ENCODE data around the gene ZNF385B. TPM values are rescaled to one million over a fixed set of nuclear protein-coding genes. Genes with fewer than 3 reads are reported as not detected.

The ZNF385B gene
- polyA plus RNA-seq, 1 donor (not counting 4 experiments of a cell fraction or from before 2014, with no cell fraction given) = 0.17 TPM

- dilution Hi-C loops (cut with MboI; ENCODE audit: extremely low pct_ligation_motif_present, low sequenced_read_pairs) = no loop called here
- no peak for DNase-seq (ENCODE audit: low read depth, low spot score)
- Histone ChIP-seq H3K4me2 (ENCODE audit: control insufficient read depth, extremely low read depth, insufficient read depth, low read depth, low read length) (no peak overlapping the region), H3K9me1 (ENCODE audit: control insufficient read depth, extremely low read depth, insufficient read depth, low read length) (no peaks in the 10 kb centered on the region), H3K9me3 (ENCODE audit: control insufficient read depth, low read depth, low read length) (no peaks in the 10 kb centered on the region), H4K20me1 (ENCODE audit: control insufficient read depth, extremely low read depth, insufficient read depth, low read length) (no peaks in the 10 kb centered on the region), H3K27ac (ENCODE audit: control insufficient read depth, insufficient read depth, low read length) (no peak overlapping the region), H3K4me1 (ENCODE audit: control insufficient read depth, extremely low read depth, insufficient read depth, low read length) (peaks cover 7% of the 10 kb centered on the region), H3K79me2 (ENCODE audit: control insufficient read depth, insufficient read depth, low read length) (no peaks in the 10 kb centered on the region), H3K9ac (ENCODE audit: control insufficient read depth, extremely low read depth, insufficient read depth, low read length) (no peak overlapping the region), H3K36me3 (ENCODE audit: control insufficient read depth in 2 of 2, extremely low read depth in 1 of 2, insufficient read depth in 2 of 2, low read length in 2 of 2) (no peaks in the 10 kb centered on the region), H3K27me3 (ENCODE audit: control insufficient read depth, extremely low read depth, insufficient read depth, low read length) (peaks cover 30% of the 10 kb centered on the region), H3K4me3 (ENCODE audit: control insufficient read depth in 2 of 3, extremely low read depth in 1 of 3, insufficient read depth in 2 of 3, low read depth in 1 of 3, low read length in 3 of 3) (no peak overlapping the region), H2AFZ (ENCODE audit: control insufficient read depth, low read length) (no peak overlapping the region)
- no peak for TF ChIP-seq EZH2 (IDR thresholded peaks at IDR 0.05; ENCODE audit: low read length)
- TF ChIP-seq, protein P1, sequence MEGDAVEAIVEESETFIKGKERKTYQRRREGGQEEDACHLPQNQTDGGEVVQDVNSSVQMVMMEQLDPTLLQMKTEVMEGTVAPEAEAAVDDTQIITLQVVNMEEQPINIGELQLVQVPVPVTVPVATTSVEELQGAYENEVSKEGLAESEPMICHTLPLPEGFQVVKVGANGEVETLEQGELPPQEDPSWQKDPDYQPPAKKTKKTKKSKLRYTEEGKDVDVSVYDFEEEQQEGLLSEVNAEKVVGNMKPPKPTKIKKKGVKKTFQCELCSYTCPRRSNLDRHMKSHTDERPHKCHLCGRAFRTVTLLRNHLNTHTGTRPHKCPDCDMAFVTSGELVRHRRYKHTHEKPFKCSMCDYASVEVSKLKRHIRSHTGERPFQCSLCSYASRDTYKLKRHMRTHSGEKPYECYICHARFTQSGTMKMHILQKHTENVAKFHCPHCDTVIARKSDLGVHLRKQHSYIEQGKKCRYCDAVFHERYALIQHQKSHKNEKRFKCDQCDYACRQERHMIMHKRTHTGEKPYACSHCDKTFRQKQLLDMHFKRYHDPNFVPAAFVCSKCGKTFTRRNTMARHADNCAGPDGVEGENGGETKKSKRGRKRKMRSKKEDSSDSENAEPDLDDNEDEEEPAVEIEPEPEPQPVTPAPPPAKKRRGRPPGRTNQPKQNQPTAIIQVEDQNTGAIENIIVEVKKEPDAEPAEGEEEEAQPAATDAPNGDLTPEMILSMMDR (optimal IDR thresholded peaks at IDR 0.05 in 1 of 3, IDR thresholded peaks at IDR 0.05 in 1 of 3, conservative IDR thresholded peaks at IDR 0.05 in 1 of 3; ENCODE audit: extremely low read depth in 1 of 3, insufficient read depth in 2 of 3, low read length in 3 of 3) = no peak
- FAIRE-seq = no peak
Observed at GRCh38 chr2:179857236-179857635, 4.2 kb downstream of the ZNF385B start.

- Histone ChIP-seq H3K9ac (ENCODE audit: control insufficient read depth, extremely low read depth, insufficient read depth, low read length) (no peak overlapping the region), H3K9me3 (ENCODE audit: control insufficient read depth, low read depth, low read length) (no peaks in the 10 kb centered on the region), H3K4me1 (ENCODE audit: control insufficient read depth, extremely low read depth, insufficient read depth, low read length) (no peaks in the 10 kb centered on the region), H3K27me3 (ENCODE audit: control insufficient read depth, extremely low read depth, insufficient read depth, low read length) (peaks cover 22% of the 10 kb centered on the region), H3K36me3 (ENCODE audit: control insufficient read depth in 2 of 2, extremely low read depth in 1 of 2, insufficient read depth in 2 of 2, low read length in 2 of 2) (no peaks in the 10 kb centered on the region), H3K9me1 (ENCODE audit: control insufficient read depth, extremely low read depth, insufficient read depth, low read length) (no peaks in the 10 kb centered on the region), H2AFZ (ENCODE audit: control insufficient read depth, low read length) (no peak overlapping the region), H3K27ac (ENCODE audit: control insufficient read depth, insufficient read depth, low read length) (no peak overlapping the region), H4K20me1 (ENCODE audit: control insufficient read depth, extremely low read depth, insufficient read depth, low read length) (no peaks in the 10 kb centered on the region), H3K79me2 (ENCODE audit: control insufficient read depth, insufficient read depth, low read length) (no peaks in the 10 kb centered on the region), H3K4me2 (ENCODE audit: control insufficient read depth, extremely low read depth, insufficient read depth, low read depth, low read length) (no peak overlapping the region), H3K4me3 (ENCODE audit: control insufficient read depth in 2 of 3, extremely low read depth in 1 of 3, insufficient read depth in 2 of 3, low read depth in 1 of 3, low read length in 3 of 3) (no peak overlapping the region)
- DNase-seq (ENCODE audit: low read depth, low spot score) (no peak), FAIRE-seq (no peak)
- dilution Hi-C loops (cut with MboI; ENCODE audit: extremely low pct_ligation_motif_present, low sequenced_read_pairs) = no loop called here
- TF ChIP-seq, protein P1 (optimal IDR thresholded peaks at IDR 0.05 in 1 of 3, IDR thresholded peaks at IDR 0.05 in 1 of 3, conservative IDR thresholded peaks at IDR 0.05 in 1 of 3; ENCODE audit: extremely low read depth in 1 of 3, insufficient read depth in 2 of 3, low read length in 3 of 3) = no peak
- no peak for TF ChIP-seq EZH2 (IDR thresholded peaks at IDR 0.05; ENCODE audit: low read length)
Observed at GRCh38 chr2:179856205-179856604, 5.2 kb downstream of the ZNF385B start.
